Activated naive CD8-positive, alpha-beta T cell treated with anti-CD3 and anti-CD28 coated beads, Interleukin-2, amount 50 U/mL, for 24 hours (primary cell): ENCODE data around the gene PLEKHN1.
A peak's percentile ranks its signal among the peaks of the same experiment; 100 is the strongest.

ENCODE experiments used
- ATAC-seq: fragments of 150-1000 bp; cut with Tn5 transposase; one replicate; pipeline ENCODE4 v1.10.0; 2021
- DNase-seq: peaks from one replicate; pipeline ENCODE4 v3.0.0; 2021
- H3K27ac Mint-ChIP-seq: one replicate; pipeline ENCODE4 v1.8.0; 2021; ENCODE audit warnings: mild to moderate bottlenecking, mixed read lengths
- H3K27me3 Mint-ChIP-seq: one replicate; pipeline ENCODE4 v1.8.0; 2021; ENCODE audit warnings: mixed read lengths
- H3K36me3 Mint-ChIP-seq: one replicate; pipeline ENCODE4 v1.8.0; 2021; ENCODE audit warnings: low read depth, mixed read lengths
- H3K4me1 Mint-ChIP-seq: one replicate; pipeline ENCODE4 v1.8.0; 2021; ENCODE audit warnings: mixed read lengths
- H3K4me3 Mint-ChIP-seq: one replicate; pipeline ENCODE4 v1.8.0; 2021; ENCODE audit warnings: mild to moderate bottlenecking, moderate library complexity, mixed read lengths
- H3K9me3 Mint-ChIP-seq: one replicate; pipeline ENCODE4 v1.8.0; 2021; ENCODE audit warnings: mixed read lengths

PLEKHN1 gene

GRCh38 chr1:966135-966703 lies at the start of gene PLEKHN1:
PLEKHN1 (plus strand) TSS chr1:966482; CDS start chr1:966532, 50 bp downstream.
- Mint-ChIP-seq H3K4me1 (peaks cover 16% of the 10 kb centered on the region), H3K36me3 (peaks cover 2% of the 10 kb centered on the region), H3K27me3 (peaks cover 11% of the 10 kb centered on the region), H3K4me3 (peak within 1 kb of the TSS; percentile 72), H3K9me3 (no peaks in the 10 kb centered on the region), H3K27ac (peak within 1 kb of the TSS; percentile 39)
- ATAC-seq (peak; percentile 60), DNase-seq (peak; percentile 63)

GRCh38 chr1:917076-917459 lies 49.2 kb upstream of the PLEKHN1 start:
- no peak for DNase-seq
- H3K9me3 Mint-ChIP-seq: no peaks in the 10 kb centered on the region
- H3K27me3 Mint-ChIP-seq: peaks cover 37% of the 10 kb centered on the region
- H3K27ac Mint-ChIP-seq: no peak overlapping the region
- H3K4me3 Mint-ChIP-seq: no peak overlapping the region
- ATAC-seq: no peak
- no peaks in the 10 kb centered on the region for H3K36me3 Mint-ChIP-seq
- H3K4me1 Mint-ChIP-seq: peaks cover 9% of the 10 kb centered on the region

- ATAC-seq: no peak
- DNase-seq: no peak
- H3K36me3 Mint-ChIP-seq: no peaks in the 10 kb centered on the region
- H3K4me1 Mint-ChIP-seq: peaks cover 9% of the 10 kb centered on the region
- no peak overlapping the region for H3K4me3 Mint-ChIP-seq
- peaks cover 37% of the 10 kb centered on the region for H3K27me3 Mint-ChIP-seq
- no peak overlapping the region for H3K27ac Mint-ChIP-seq
- no peaks in the 10 kb centered on the region for H3K9me3 Mint-ChIP-seq
These were observed 48.7 kb upstream of the PLEKHN1 start for GRCh38 chr1:917466-918091.

GRCh38 chr1:918353-918752 lies 47.9 kb upstream of the PLEKHN1 start:
- DNase-seq (no peak), ATAC-seq (no peak)
- Mint-ChIP-seq H3K36me3 (no peaks in the 10 kb centered on the region), H3K4me1 (peaks cover 14% of the 10 kb centered on the region), H3K9me3 (no peaks in the 10 kb centered on the region), H3K4me3 (no peak overlapping the region), H3K27me3 (peaks cover 41% of the 10 kb centered on the region), H3K27ac (no peak overlapping the region)

GRCh38 chr1:918843-919242 lies 47.4 kb upstream of the PLEKHN1 start:
- Mint-ChIP-seq H3K36me3 (no peaks in the 10 kb centered on the region), H3K9me3 (no peaks in the 10 kb centered on the region), H3K27me3 (peaks cover 43% of the 10 kb centered on the region), H3K4me3 (no peak overlapping the region), H3K4me1 (peaks cover 15% of the 10 kb centered on the region), H3K27ac (no peak overlapping the region)
- ATAC-seq (no peak), DNase-seq (no peak)

GRCh38 chr1:919271-919872 lies 46.9 kb upstream of the PLEKHN1 start:
- H3K27ac Mint-ChIP-seq: no peak overlapping the region
- no peaks in the 10 kb centered on the region for H3K36me3 Mint-ChIP-seq
- DNase-seq (no peak), ATAC-seq (no peak)
- H3K27me3 Mint-ChIP-seq: peaks cover 43% of the 10 kb centered on the region
- peaks cover 15% of the 10 kb centered on the region for H3K4me1 Mint-ChIP-seq
- no peaks in the 10 kb centered on the region for H3K9me3 Mint-ChIP-seq
- H3K4me3 Mint-ChIP-seq: no peak overlapping the region

GRCh38 chr1:920010-920409 lies 46.3 kb upstream of the PLEKHN1 start:
- Mint-ChIP-seq H3K27me3 (peaks cover 44% of the 10 kb centered on the region), H3K36me3 (no peaks in the 10 kb centered on the region), H3K9me3 (no peaks in the 10 kb centered on the region), H3K4me1 (peaks cover 15% of the 10 kb centered on the region), H3K27ac (no peak overlapping the region), H3K4me3 (no peak overlapping the region)
- ATAC-seq (no peak), DNase-seq (no peak)

- no peak overlapping the region for H3K4me3 Mint-ChIP-seq
- H3K9me3 Mint-ChIP-seq: no peaks in the 10 kb centered on the region
- DNase-seq (no peak), ATAC-seq (no peak)
- H3K27me3 Mint-ChIP-seq: peaks cover 44% of the 10 kb centered on the region
- peaks cover 15% of the 10 kb centered on the region for H3K4me1 Mint-ChIP-seq
- H3K27ac Mint-ChIP-seq: no peak overlapping the region
- H3K36me3 Mint-ChIP-seq: no peaks in the 10 kb centered on the region
These were observed 45.8 kb upstream of the PLEKHN1 start for GRCh38 chr1:920521-920920.

GRCh38 chr1:921011-921837 lies 45.1 kb upstream of the PLEKHN1 start:
- ATAC-seq: peak; percentile 41
- H3K4me1 Mint-ChIP-seq: peaks cover 15% of the 10 kb centered on the region
- no peak overlapping the region for H3K4me3 Mint-ChIP-seq
- DNase-seq: no peak
- peaks cover 49% of the 10 kb centered on the region for H3K27me3 Mint-ChIP-seq
- no peaks in the 10 kb centered on the region for H3K36me3 Mint-ChIP-seq
- H3K27ac Mint-ChIP-seq: peak overlapping the region; percentile 60
- H3K9me3 Mint-ChIP-seq: no peaks in the 10 kb centered on the region

GRCh38 chr1:923131-923990 lies 42.9 kb upstream of the PLEKHN1 start, which contains the start of gene SAMD11:
SAMD11 (plus strand) TSS chr1:923923; CDS start chr1:924432, 509 bp downstream.
- DNase-seq (peak; percentile 70), ATAC-seq (no peak)
- Mint-ChIP-seq H3K9me3 (no peaks in the 10 kb centered on the region), H3K36me3 (no peaks in the 10 kb centered on the region), H3K27ac (no peak within 1 kb of the TSS), H3K4me3 (peak within 1 kb of the TSS; percentile 73), H3K4me1 (peaks cover 17% of the 10 kb centered on the region), H3K27me3 (peaks cover 61% of the 10 kb centered on the region)

GRCh38 chr1:923991-924655 lies 42.2 kb upstream of the PLEKHN1 start:
- Mint-ChIP-seq H3K4me1 (peaks cover 17% of the 10 kb centered on the region), H3K27ac (no peak overlapping the region), H3K4me3 (no peak overlapping the region), H3K36me3 (no peaks in the 10 kb centered on the region), H3K27me3 (peaks cover 59% of the 10 kb centered on the region), H3K9me3 (no peaks in the 10 kb centered on the region)
- DNase-seq: no peak
- no peak for ATAC-seq

GRCh38 chr1:924656-925560 lies 41.4 kb upstream of the PLEKHN1 start:
- Mint-ChIP-seq H3K9me3 (no peaks in the 10 kb centered on the region), H3K27me3 (peaks cover 61% of the 10 kb centered on the region), H3K4me3 (no peak overlapping the region), H3K27ac (no peak overlapping the region), H3K36me3 (no peaks in the 10 kb centered on the region), H3K4me1 (peaks cover 17% of the 10 kb centered on the region)
- ATAC-seq: no peak
- no peak for DNase-seq
